Measurements from ENCODE around the gene RFXANK. TPM values are rescaled to one million over a fixed set of nuclear protein-coding genes. Genes with fewer than 3 reads are reported as not detected.

Gene RFXANK
- total RNA-seq, 2 experiments from 2014 or later = 100 to 102 TPM

- Mint-ChIP-seq H3K4me3 (peak overlapping the region; percentile 90), H3K36me3 (ENCODE audit: low read depth) (peaks cover 37% of the 10 kb centered on the region), H3K27ac (peak overlapping the region; percentile 86), H3K4me1 (peaks cover 54% of the 10 kb centered on the region), H3K9me3 (peaks cover 8% of the 10 kb centered on the region), H3K27me3 (peaks cover 1% of the 10 kb centered on the region)
- ChIA-PET CTCF (interaction anchor here (1.0 to 3.4 kb wide), 9 partner anchors 10 to 288 kb away, joined by 3 to 12 read pairs (median 5); partner anchors contain the start of genes BORCS8, GATAD2A and RFXANK), POLR2A (interaction anchor here (0.6 to 6.6 kb wide), 8 partner anchors 9 to 286 kb away, joined by 3 to 102 read pairs (median 4); partner anchors contain the start of genes BORCS8, GATAD2A, NCAN and RFXANK)
- no peak for DNase-seq
These were observed 10.6 kb downstream of the RFXANK start for GRCh38 chr19:19202707-19203011.

GRCh38 chr19:19203012-19203856 is 11.2 kb downstream of the RFXANK start, which contains the start of gene NR2C2AP:
NR2C2AP (minus strand) TSS chr19:19203414; CDS start chr19:19203060, 354 bp downstream.
- peaks cover 1% of the 10 kb centered on the region for H3K27me3 Mint-ChIP-seq
- H3K4me3 Mint-ChIP-seq = peak within 1 kb of the TSS; percentile 90
- ChIA-PET POLR2A (interaction anchor here (0.6 to 6.6 kb wide), 9 partner anchors 9 to 286 kb away, joined by 3 to 102 read pairs (median 4); partner anchors contain the start of genes BORCS8, GATAD2A, NCAN and RFXANK), CTCF (interaction anchor here (0.6 to 3.4 kb wide), 11 partner anchors 10 to 288 kb away, joined by 3 to 12 read pairs (median 3); partner anchors contain the start of genes BORCS8, GATAD2A and RFXANK)
- peaks cover 57% of the 10 kb centered on the region for H3K4me1 Mint-ChIP-seq
- H3K36me3 Mint-ChIP-seq (ENCODE audit: low read depth) = peaks cover 32% of the 10 kb centered on the region
- peaks cover 10% of the 10 kb centered on the region for H3K9me3 Mint-ChIP-seq
- H3K27ac Mint-ChIP-seq = peak within 1 kb of the TSS; percentile 86
- DNase-seq = peak; percentile 93

GRCh38 chr19:19204181-19204580 is 12.1 kb downstream of the RFXANK start:
- H3K27ac Mint-ChIP-seq = no peak overlapping the region
- H3K36me3 Mint-ChIP-seq (ENCODE audit: low read depth) = peaks cover 26% of the 10 kb centered on the region
- CTCF ChIA-PET = interaction anchor here (0.7 to 3.4 kb wide), 5 partner anchors 20 to 141 kb away, joined by 3 to 12 read pairs (median 3); no protein-coding TSS in a partner anchor

GRCh38 chr19:19205416-19206410 is 13.7 kb downstream of the RFXANK start:
- H3K4me1 Mint-ChIP-seq = peaks cover 57% of the 10 kb centered on the region
- H3K36me3 Mint-ChIP-seq (ENCODE audit: low read depth) = peaks cover 23% of the 10 kb centered on the region
- H3K27ac Mint-ChIP-seq = no peak overlapping the region
- ChIA-PET POLR2A (interaction anchor here (1.2 to 6.6 kb wide), 2 partner anchors 13 to 16 kb away, joined by 3 to 102 read pairs; partner anchors contain the start of genes BORCS8 and RFXANK), CTCF (interaction anchor here (0.8 to 1.5 kb wide), 2 partner anchors 19 to 60 kb away, joined by 3 to 4 read pairs; no protein-coding TSS in a partner anchor)
- no peak for DNase-seq
- peaks cover 10% of the 10 kb centered on the region for H3K9me3 Mint-ChIP-seq
- peaks cover 4% of the 10 kb centered on the region for H3K27me3 Mint-ChIP-seq
- no peak overlapping the region for H3K4me3 Mint-ChIP-seq

More at GRCh38 chr19:19204181-19204580, 12.1 kb downstream of the RFXANK start:
- H3K27me3 Mint-ChIP-seq = peaks cover 1% of the 10 kb centered on the region
- POLR2A ChIA-PET = interaction anchor here (1.2 to 6.6 kb wide), 2 partner anchors 11 to 15 kb away, joined by 3 to 102 read pairs; partner anchors contain the start of genes BORCS8 and RFXANK
- H3K9me3 Mint-ChIP-seq = peaks cover 10% of the 10 kb centered on the region
- no peak for DNase-seq
- H3K4me3 Mint-ChIP-seq = peak overlapping the region; percentile 46
- peaks cover 57% of the 10 kb centered on the region for H3K4me1 Mint-ChIP-seq

- H3K4me1 Mint-ChIP-seq = peaks cover 53% of the 10 kb centered on the region
- POLR2A ChIA-PET = interaction anchor here (6.6 kb wide), 1 partner anchor 14 kb away, joined by 102 read pairs; the partner anchor contains the start of genes BORCS8 and RFXANK
- CTCF ChIA-PET = no interaction called here
- no peak overlapping the region for H3K4me3 Mint-ChIP-seq
- H3K9me3 Mint-ChIP-seq = peaks cover 10% of the 10 kb centered on the region
- H3K27me3 Mint-ChIP-seq = peaks cover 10% of the 10 kb centered on the region
- H3K27ac Mint-ChIP-seq = peak overlapping the region; percentile 93
- no peak for DNase-seq
- peaks cover 21% of the 10 kb centered on the region for H3K36me3 Mint-ChIP-seq (ENCODE audit: low read depth)
These were observed 14.9 kb downstream of the RFXANK start for GRCh38 chr19:19206938-19207337.

GRCh38 chr19:19207637-19208572 is 15.8 kb downstream of the RFXANK start:
- peak overlapping the region; percentile 93 for H3K27ac Mint-ChIP-seq
- H3K4me3 Mint-ChIP-seq = peak overlapping the region; percentile 11

GRCh38 chr19:19209372-19209771 is 17.3 kb downstream of the RFXANK start:
- CTCF ChIA-PET = interaction anchor here (0.6 to 1.7 kb wide), 2 partner anchors 21 to 35 kb away, joined by 4 to 5 read pairs; no protein-coding TSS in a partner anchor

More at GRCh38 chr19:19207637-19208572, 15.8 kb downstream of the RFXANK start:
- Mint-ChIP-seq H3K9me3 (peaks cover 10% of the 10 kb centered on the region), H3K27me3 (peaks cover 17% of the 10 kb centered on the region), H3K4me1 (peaks cover 43% of the 10 kb centered on the region), H3K36me3 (ENCODE audit: low read depth) (peaks cover 13% of the 10 kb centered on the region)
- ChIA-PET POLR2A (interaction anchor here (1.0 to 1.2 kb wide), 2 partner anchors 15 to 157 kb away, joined by 3 to 4 read pairs; no protein-coding TSS in a partner anchor), CTCF (interaction anchor here (1.7 kb wide), 1 partner anchor 33 kb away, joined by 5 read pairs; no protein-coding TSS in a partner anchor)
- DNase-seq = peak; percentile 21

GRCh38 chr19:19211499-19212420 is 19.7 kb downstream of the RFXANK start, which contains the start of gene NCAN:
NCAN (plus strand) TSS chr19:19211958; CDS start chr19:19216954, 4,996 bp downstream.
- Mint-ChIP-seq H3K27me3 (peaks cover 39% of the 10 kb centered on the region), H3K36me3 (ENCODE audit: low read depth) (peaks cover 9% of the 10 kb centered on the region), H3K9me3 (peaks cover 10% of the 10 kb centered on the region), H3K4me3 (no peak within 1 kb of the TSS), H3K4me1 (peaks cover 14% of the 10 kb centered on the region), H3K27ac (no peak within 1 kb of the TSS)
- ChIA-PET POLR2A (interaction anchor here (1.0 kb wide), 1 partner anchor 9 kb away, joined by 3 read pairs; the partner anchor contains the start of gene NR2C2AP), CTCF (no interaction called here)
- no peak for DNase-seq

More at GRCh38 chr19:19209372-19209771, 17.3 kb downstream of the RFXANK start:
- H3K9me3 Mint-ChIP-seq = peaks cover 10% of the 10 kb centered on the region
- no peak for DNase-seq
- peaks cover 35% of the 10 kb centered on the region for H3K4me1 Mint-ChIP-seq
- H3K27ac Mint-ChIP-seq = no peak overlapping the region
- H3K36me3 Mint-ChIP-seq (ENCODE audit: low read depth) = peaks cover 10% of the 10 kb centered on the region
- POLR2A ChIA-PET = no interaction called here
- no peak overlapping the region for H3K4me3 Mint-ChIP-seq
- peaks cover 31% of the 10 kb centered on the region for H3K27me3 Mint-ChIP-seq

- POLR2A ChIA-PET = no interaction called here
These were observed 20.9 kb downstream of the RFXANK start for GRCh38 chr19:19212916-19213315.

GRCh38 chr19:19213426-19214158 is 21.5 kb downstream of the RFXANK start:
- Mint-ChIP-seq H3K9me3 (no peaks in the 10 kb centered on the region), H3K36me3 (ENCODE audit: low read depth) (no peaks in the 10 kb centered on the region), H3K4me1 (peaks cover 2% of the 10 kb centered on the region), H3K4me3 (no peak overlapping the region), H3K27ac (no peak overlapping the region), H3K27me3 (peaks cover 48% of the 10 kb centered on the region)
- ChIA-PET POLR2A (no interaction called here), CTCF (no interaction called here)
- no peak for DNase-seq

More at GRCh38 chr19:19212916-19213315, 20.9 kb downstream of the RFXANK start:
- no peaks in the 10 kb centered on the region for H3K36me3 Mint-ChIP-seq (ENCODE audit: low read depth)
- no peaks in the 10 kb centered on the region for H3K9me3 Mint-ChIP-seq
- peaks cover 3% of the 10 kb centered on the region for H3K4me1 Mint-ChIP-seq
- peaks cover 48% of the 10 kb centered on the region for H3K27me3 Mint-ChIP-seq
- CTCF ChIA-PET = no interaction called here
- no peak overlapping the region for H3K4me3 Mint-ChIP-seq
- H3K27ac Mint-ChIP-seq = no peak overlapping the region
- DNase-seq = no peak
